ENCODE measurements around the gene ISCU.
"Not testable (repeated sequence)": the region's sequence is repeated elsewhere in the genome, so short reads cannot be mapped to it uniquely, and the experiment has no call there.

Gene ISCU

DNA sequence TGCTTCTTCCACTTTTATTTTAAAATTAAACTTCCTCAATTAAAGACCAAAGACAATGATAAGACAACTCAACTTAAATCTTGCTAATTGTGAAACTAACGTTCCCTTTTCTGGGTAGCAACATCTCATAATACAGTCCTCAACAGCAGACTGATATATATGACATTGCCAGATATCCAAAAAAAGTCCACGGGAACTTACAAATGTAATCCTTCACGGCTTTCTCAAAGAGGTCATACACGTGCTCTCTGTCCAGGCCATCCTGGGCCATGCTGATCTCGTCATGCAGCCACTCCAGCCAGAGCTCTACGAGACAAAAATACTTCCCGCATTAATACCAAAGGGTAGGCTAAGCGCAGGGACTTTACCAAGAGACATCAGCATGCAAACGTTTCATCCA is 14.7 kb upstream of the ISCU start:
- DNase-seq: no peak

DNA sequence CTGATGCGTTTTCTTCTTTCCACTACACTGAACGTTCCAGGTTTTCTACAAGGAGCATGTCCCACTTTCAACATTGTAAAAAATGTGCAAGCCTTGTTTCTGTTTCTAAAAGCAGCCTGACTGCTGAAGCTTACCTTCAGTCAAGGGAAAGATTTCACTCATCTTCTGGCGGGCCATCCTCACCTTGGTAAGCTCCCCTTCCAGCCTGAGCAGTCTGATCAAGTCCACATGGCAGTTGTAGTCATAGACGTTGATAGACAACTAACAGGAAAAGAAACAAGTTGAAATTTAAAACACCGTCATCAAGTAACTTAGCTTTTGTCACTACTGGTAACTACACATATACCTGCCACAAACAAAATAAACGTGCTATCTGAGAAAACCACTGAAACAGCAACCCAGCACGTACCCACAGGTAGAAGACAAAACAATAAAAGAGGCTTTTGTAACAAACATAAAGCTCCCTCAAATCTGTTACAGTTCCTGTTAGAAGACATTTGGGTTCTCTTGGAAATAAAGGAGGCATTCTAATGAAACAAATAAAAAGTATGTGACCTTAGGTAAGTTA is 13.4 kb upstream of the ISCU start:
- DNase-seq: no peak

DNA sequence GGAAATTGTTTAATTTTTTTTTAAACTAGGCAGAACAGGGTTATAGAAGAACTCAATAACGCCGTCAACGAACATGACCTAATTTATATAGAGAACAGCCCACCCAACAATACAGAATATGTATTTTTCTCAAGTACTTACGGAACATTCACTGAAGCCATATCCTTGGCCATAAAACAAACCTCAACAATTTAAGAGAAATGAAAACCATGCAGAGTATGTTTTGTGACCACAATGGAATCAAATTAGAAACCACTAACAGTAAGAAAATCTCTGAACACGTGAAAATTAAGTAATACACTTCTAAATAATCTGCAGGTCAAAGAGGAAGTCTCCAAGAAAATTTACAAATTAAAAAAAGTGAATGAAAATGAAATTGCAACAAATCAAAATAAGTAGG is 10.9 kb upstream of the ISCU start:
- no peak for DNase-seq

GRCh38 chr12:108553799-108554198 is 8.6 kb upstream of the ISCU start:
- DNase-seq: no peak

DNA sequence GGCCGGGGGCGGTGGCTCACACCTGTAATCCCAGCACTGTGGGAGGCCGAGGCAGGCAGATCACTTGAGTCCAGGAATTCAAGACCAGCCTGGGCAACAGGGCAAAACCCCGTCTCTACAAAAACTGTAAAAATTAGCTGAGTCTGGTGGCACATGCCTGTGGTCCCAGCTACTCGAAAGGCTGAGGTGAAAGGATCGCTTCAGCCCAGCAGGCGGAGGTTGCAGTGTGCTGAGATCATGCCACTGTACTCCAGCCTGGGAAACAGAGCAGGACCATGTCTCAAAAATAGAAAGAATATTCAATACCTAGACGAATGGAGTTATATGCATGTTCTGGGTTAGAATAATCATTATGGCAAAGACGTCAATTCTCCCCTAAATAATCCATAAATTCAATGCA is 7.0 kb upstream of the ISCU start:
- not testable (repeated sequence) for DNase-seq

- DNase-seq: no peak
Measured at GRCh38 chr12:108559007-108559655, 3.3 kb upstream of the ISCU start.

DNA sequence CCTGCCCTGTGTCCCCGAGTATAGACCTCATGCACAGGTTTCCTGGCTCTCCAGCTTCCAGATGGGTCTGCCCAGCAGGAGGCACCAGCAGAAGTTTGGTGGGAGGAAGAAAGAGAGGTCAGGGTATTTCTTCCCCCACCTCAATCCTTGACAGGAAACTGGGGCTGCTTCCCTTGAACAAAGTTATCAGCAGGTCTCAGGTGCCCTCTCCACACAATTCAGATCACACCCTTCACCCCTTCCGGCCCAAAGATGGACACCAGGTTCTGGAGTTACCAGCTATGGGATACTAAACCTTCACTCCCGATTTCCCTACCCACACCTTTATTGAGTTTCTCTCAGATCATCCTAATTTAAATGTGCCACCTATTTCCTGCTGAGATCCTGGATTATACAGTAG is 2.6 kb upstream of the ISCU start:
- DNase-seq: no peak

DNA sequence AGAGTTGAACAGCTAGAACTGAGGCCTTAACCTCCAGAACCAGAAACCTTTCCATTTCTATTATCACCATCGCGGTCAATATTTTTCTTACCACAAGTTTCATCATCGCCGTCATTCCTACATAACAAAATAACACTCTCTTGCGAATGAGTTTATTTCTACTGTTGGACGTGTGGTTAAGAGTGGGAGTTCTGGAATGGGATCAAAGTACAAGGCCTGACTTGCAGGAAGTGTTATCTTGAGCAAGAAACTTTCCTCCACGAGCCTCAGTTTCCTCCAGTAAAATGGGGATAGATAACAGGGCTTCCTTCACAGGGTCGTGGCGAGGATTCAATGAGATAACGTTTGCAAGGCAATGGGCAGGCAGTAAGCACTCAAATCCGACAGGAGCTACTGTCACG is 2.1 kb upstream of the ISCU start:
- DNase-seq: no peak

GRCh38 chr12:108560752-108561719 is 1.4 kb upstream of the ISCU start, which contains the start of gene SART3:
Gene SART3, minus strand, starts transcription at chr12:108561173. Its CDS starts 19 bp downstream, at chr12:108561154.
- DNase-seq: peak; percentile 91

DNA sequence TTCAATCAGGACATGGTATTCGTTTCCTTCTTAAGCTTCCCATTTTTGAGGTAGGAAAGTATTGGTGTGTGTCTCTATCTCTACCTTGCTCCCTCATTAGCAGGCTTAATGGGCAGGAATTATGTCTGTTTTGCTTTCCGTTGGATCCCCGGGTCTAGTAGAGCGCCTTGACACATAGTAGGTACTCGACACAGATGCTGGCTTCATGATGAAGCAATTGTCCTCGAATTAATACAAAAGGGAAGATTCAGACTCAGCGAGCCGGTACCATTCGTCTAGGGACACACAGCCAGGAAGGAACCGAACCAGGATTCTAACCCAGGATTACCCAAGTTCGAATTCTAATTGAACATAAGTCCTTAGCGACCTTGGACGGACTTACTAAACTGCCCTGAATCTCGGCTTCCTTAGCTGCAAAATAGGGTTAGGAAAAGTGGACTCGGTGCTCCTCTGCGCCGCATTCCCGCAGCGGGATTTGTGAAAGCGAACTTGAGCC is 496 bp upstream of the ISCU start:
- DNase-seq: no peak

DNA sequence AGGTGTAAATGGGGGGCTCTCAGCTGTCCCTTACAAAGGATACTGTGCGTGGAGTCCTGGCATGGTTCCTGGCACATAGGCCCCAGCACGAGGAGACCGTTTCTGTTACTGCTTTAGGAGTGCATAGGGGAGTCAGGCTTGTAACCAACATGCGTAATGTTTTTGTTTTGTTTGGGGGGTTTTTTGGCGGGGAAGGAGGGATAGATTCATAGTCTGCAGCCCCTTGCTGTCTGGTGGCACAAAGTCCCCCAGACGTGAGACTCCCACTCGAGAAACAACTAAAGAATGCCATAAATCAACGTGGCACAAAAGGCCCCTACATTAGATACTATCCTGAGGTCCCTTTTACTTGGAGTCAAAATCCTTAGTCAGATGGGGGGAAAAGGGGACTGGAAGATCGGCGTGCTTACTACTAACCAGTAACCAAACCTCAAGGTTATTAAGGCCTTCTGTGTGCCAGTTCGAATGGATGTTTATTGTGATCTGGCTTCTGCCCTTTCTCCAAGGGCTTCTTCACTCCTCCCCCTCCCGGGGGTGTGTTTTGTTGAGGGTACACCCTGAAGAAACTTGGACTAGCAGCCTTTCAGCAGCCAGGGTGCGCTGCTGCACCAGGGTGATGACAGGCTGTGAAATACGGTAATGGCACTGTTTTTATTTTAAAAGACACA is 874 bp downstream of the ISCU start:
- peak; percentile 89 for DNase-seq

DNA sequence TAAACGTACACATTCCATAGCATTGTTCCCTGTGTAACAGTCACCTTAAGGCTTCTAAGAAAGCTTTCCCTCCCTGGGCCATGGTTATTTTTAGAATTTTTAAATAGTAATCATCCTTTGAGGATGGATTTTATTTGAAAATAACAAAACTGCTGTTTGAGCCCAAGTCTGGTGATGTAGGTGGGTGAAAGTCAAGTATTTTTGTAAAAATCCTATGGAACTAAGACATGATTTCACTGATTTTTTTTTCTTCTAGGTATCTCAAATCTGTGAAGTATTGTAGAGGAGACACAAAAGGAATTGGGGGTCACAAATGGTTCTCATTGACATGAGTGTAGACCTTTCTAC is 1.4 kb downstream of the ISCU start:
- no peak for DNase-seq

DNA sequence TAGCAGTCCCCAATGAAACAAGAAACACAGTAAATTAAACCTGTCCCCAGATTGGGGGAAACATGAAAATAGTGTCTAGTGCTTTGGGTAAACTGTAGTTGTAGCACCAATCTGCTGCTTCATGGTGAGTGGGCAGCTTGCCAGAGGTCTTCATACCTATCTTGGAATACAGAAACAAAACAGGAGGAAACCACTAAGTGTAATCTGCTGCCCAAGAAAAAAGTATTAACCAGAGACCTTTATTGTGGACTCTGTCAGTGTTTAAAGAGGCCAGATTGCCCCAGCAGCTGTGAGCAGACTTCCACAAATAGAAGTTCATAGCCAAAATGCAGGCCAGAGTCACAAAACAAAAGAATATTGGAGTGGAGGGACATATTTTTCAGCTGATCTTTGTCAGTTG is 2.3 kb downstream of the ISCU start:
- DNase-seq: no peak

DNA sequence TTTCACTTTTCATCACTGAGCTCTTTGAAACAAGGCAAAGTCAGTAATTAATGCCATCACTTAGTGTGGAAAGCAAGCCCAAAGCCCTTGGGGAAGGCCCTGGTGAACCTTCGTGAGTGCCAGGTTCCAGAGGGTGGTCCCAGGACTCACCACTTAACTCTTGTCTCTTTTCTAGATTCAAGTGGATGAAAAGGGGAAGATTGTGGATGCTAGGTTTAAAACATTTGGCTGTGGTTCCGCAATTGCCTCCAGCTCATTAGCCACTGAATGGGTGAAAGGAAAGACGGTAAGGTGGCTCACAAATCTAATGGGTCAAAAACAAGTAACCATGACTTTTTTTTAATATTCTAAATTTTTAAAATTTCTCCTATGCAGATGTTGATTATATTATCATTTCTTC is 2.8 kb downstream of the ISCU start:
- peak; percentile 17 for DNase-seq

DNA sequence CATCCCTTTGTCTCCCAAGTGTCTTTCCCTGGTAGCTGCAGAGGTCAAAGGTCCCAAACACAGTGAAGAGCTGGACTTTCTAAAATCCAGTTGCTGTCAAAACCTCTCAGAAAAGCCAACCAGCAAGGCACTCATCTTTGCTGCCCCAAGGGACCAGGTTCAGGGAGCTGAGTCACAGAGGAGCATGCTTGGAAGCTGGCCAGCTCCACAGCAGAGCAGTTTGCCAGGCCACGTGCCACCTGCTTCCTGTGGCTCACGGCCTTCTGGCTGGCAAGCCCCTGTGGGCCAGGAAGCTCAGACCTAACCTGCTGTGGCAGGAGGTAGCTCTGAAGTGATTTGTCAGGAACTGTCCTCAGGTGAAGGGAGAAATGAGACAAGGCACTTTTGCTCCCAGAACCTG is 3.6 kb downstream of the ISCU start:
- peak; percentile 69 for DNase-seq

DNA sequence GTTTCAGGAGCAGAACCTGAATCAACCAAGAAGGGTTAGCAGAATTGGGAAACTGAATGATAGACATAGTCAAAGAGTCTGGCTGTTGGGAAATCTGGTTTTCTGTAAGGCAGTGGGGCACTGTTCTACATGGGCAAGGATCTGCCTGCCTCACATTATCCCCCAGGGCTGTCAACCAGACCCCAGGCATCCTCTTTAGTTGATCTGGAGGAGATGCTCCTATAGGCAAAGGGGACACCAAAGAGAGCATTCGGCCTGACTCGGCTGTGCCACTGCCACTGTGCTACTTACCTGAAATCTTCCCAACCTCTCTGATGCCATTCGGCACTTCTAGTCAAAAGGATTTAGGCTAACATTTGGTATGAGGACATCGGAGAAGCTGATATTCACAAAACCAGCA is 4.1 kb downstream of the ISCU start:
- peak; percentile 53 for DNase-seq

DNA sequence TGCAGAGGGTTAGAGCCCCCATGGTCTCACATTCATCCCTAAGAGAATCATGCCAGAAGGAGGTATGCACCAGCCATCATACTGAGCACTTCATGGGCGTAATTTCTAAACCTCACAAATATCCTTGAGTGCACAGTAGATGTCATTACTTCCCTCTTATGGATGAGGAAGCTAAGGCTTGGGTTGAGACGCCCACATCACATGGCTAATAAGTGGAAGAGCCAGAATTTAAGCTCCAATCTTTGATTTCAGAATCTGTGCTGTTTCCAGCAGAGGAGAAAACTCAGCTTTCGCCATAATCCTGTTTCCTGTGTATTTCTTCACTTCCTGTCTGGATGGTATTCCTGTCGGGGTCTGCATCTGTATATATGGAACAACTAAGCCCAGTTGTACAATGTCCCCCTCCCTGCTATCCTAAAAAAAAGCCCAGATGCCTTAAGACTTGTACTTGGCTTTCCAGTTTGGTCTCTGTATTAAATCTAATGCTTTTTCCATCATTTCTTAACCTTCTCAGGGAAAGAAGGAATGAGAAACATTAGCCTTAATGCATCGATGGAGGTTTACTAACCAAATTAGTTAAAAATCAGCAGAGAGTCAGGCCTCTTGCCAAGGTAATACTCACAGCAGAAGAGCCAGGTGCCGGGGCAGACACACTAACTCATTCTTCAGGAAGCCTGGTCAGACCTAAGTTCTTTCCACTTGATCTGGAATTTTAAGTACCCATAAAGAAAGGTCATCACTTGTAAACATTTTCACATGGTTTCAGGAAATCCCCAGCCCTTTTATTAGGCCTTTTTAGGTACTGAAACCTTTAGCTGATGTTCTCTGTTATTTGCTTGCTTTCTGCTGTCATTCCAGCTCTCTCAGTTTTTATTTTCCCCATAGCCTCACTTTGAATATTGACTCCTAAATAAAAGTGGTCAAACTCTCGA is 5.3 kb downstream of the ISCU start:
- DNase-seq: peak; percentile 13

GRCh38 chr12:108568338-108569154 is 6.2 kb downstream of the ISCU start:
- peak; percentile 78 for DNase-seq

- peak; percentile 53 for DNase-seq
Measured at GRCh38 chr12:108570743-108571608, 8.6 kb downstream of the ISCU start.

GRCh38 chr12:108571609-108572165 is 9.3 kb downstream of the ISCU start:
- peak; percentile 47 for DNase-seq

Measured in activated CD8-positive, alpha-beta memory T cell treated with anti-CD3 and anti-CD28 coated beads for 24 hours (primary cell).